ENCODE data around the gene KCTD20. TPM values are rescaled to one million over a fixed set of nuclear protein-coding genes. Genes with fewer than 3 reads are reported as not detected.

Gene KCTD20
- total and polyA plus RNA-seq, 2 experiments from 2014 or later: 27.4 to 56.3 TPM

DNA sequence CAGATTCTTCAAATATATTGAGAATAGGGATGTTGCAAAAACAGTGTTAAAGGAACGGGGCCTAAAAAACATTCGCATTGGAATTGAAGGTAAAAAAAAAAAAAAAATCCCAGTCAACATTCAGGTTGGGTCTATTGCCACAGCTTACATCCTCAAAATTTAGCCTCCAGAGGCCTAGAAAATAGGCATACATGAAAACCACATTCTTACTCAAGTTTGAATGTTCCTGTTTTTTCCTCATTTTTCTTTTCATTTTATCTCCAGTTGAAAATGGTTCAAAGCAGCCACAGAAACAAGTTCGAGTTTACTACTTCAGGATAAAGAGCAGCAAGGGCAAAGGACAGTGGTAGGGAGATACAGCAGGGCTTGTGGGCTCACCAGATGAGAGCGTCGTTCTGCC, 41.9 kb downstream of the KCTD20 start:
- Histone ChIP-seq H4K20me1 (ENCODE audit: insufficient read depth, poor library complexity, severe bottlenecking) (no peaks in the 10 kb centered on the region), H3K4me2 (no peak overlapping the region), H2AFZ (no peak overlapping the region), H3K36me3 (replicated peaks; ENCODE audit: insufficient read depth, low read depth) (no peaks in the 10 kb centered on the region), H3K79me2 (no peaks in the 10 kb centered on the region), H3K27me3 (no peaks in the 10 kb centered on the region), H3K9me3 (ENCODE audit: low read depth) (no peaks in the 10 kb centered on the region), H3K4me3 (no peak overlapping the region), H3K27ac (no peak overlapping the region), H3K9me2 (replicated peaks; ENCODE audit: insufficient read depth) (no peaks in the 10 kb centered on the region), H3K4me1 (ENCODE audit: insufficient read depth) (no peaks in the 10 kb centered on the region)
- TF ChIP-seq, protein P1, sequence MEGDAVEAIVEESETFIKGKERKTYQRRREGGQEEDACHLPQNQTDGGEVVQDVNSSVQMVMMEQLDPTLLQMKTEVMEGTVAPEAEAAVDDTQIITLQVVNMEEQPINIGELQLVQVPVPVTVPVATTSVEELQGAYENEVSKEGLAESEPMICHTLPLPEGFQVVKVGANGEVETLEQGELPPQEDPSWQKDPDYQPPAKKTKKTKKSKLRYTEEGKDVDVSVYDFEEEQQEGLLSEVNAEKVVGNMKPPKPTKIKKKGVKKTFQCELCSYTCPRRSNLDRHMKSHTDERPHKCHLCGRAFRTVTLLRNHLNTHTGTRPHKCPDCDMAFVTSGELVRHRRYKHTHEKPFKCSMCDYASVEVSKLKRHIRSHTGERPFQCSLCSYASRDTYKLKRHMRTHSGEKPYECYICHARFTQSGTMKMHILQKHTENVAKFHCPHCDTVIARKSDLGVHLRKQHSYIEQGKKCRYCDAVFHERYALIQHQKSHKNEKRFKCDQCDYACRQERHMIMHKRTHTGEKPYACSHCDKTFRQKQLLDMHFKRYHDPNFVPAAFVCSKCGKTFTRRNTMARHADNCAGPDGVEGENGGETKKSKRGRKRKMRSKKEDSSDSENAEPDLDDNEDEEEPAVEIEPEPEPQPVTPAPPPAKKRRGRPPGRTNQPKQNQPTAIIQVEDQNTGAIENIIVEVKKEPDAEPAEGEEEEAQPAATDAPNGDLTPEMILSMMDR (IDR thresholded peaks at IDR 0.05; ENCODE audit: poor library complexity): no peak
- TF ChIP-seq EZH2 (IDR thresholded peaks at IDR 0.05; ENCODE audit: borderline replicate concordance) (no peak), EZH2phosphoT487 (IDR thresholded peaks at IDR 0.05; ENCODE audit: low read depth, severe bottlenecking, unreplicated experiment) (no peak)
- no peak for DNase-seq (ENCODE audit: low spot score)
- 97% methylated on average over 5 of the region's 5 CpGs for WGBS (ENCODE audit: low lambda C conversion rate, missing lambda C conversion rate)

DNA sequence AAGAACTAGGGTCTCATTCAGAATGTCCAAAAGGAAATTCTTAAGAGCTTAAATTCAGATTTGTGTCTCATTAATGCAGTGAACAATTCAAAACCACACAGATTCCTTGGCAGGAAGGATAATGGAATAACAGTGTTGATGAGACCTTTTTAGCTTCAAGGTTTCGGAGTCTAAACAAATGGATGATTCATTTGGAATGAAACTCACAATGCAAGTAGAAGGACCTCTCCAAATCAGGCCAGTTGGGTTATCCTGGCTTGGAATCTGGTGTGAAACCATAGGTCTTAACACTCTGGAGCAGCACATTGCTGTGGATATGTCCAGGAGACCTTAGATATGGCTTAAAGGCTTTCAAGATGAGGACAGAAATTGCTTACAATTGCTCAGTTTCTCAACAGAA, 44.9 kb downstream of the KCTD20 start:
- Histone ChIP-seq H4K20me1 (ENCODE audit: insufficient read depth, poor library complexity, severe bottlenecking) (no peaks in the 10 kb centered on the region), H3K4me3 (no peak overlapping the region), H3K4me1 (ENCODE audit: insufficient read depth) (no peaks in the 10 kb centered on the region), H3K9me3 (ENCODE audit: low read depth) (no peaks in the 10 kb centered on the region), H3K27me3 (no peaks in the 10 kb centered on the region), H3K4me2 (no peak overlapping the region), H3K27ac (no peak overlapping the region), H2AFZ (no peak overlapping the region), H3K9me2 (replicated peaks; ENCODE audit: insufficient read depth) (no peaks in the 10 kb centered on the region), H3K36me3 (replicated peaks; ENCODE audit: insufficient read depth, low read depth) (no peaks in the 10 kb centered on the region), H3K79me2 (no peaks in the 10 kb centered on the region)
- 100% methylated on average over 1 of the region's 1 CpG for WGBS (ENCODE audit: low lambda C conversion rate, missing lambda C conversion rate)
- DNase-seq (ENCODE audit: low spot score): no peak
- no peak for TF ChIP-seq EZH2 (IDR thresholded peaks at IDR 0.05; ENCODE audit: borderline replicate concordance)
- no peak for TF ChIP-seq EZH2phosphoT487 (IDR thresholded peaks at IDR 0.05; ENCODE audit: low read depth, severe bottlenecking, unreplicated experiment)
- TF ChIP-seq, protein P1 (IDR thresholded peaks at IDR 0.05; ENCODE audit: poor library complexity): no peak

DNA sequence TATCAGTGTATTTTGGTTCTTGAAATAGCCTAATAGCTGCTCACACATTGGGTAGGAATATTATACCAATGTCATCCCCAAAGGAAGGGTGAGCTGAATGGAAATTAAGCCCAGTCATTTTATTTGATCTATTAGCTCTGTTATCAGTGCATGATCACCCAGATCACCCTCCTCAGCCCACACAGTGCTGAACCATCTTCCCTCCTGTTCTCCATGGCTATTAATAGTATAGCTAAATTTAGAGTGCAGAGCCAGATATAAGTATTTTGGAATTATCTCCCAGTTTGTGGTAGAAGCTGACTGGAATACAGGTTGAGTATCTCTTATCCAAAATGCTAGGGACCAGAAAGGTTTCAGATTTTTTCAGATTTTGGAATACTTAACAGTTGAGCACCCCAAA, 45.4 kb downstream of the KCTD20 start:
- H3K9me3 ChIP-seq (ENCODE audit: low read depth): no peaks in the 10 kb centered on the region
- TF ChIP-seq EZH2phosphoT487 (IDR thresholded peaks at IDR 0.05; ENCODE audit: low read depth, severe bottlenecking, unreplicated experiment): no peak
- H2AFZ ChIP-seq: no peak overlapping the region
- H4K20me1 ChIP-seq (ENCODE audit: insufficient read depth, poor library complexity, severe bottlenecking): no peaks in the 10 kb centered on the region
- no peaks in the 10 kb centered on the region for H3K79me2 ChIP-seq
- no peak overlapping the region for H3K4me3 ChIP-seq
- no peaks in the 10 kb centered on the region for H3K36me3 ChIP-seq (replicated peaks; ENCODE audit: insufficient read depth, low read depth)
- H3K27ac ChIP-seq: no peak overlapping the region
- H3K4me1 ChIP-seq (ENCODE audit: insufficient read depth): no peaks in the 10 kb centered on the region
- H3K27me3 ChIP-seq: no peaks in the 10 kb centered on the region
- no peak for DNase-seq (ENCODE audit: low spot score)
- no peak overlapping the region for H3K4me2 ChIP-seq
- no peaks in the 10 kb centered on the region for H3K9me2 ChIP-seq (replicated peaks; ENCODE audit: insufficient read depth)

DNA sequence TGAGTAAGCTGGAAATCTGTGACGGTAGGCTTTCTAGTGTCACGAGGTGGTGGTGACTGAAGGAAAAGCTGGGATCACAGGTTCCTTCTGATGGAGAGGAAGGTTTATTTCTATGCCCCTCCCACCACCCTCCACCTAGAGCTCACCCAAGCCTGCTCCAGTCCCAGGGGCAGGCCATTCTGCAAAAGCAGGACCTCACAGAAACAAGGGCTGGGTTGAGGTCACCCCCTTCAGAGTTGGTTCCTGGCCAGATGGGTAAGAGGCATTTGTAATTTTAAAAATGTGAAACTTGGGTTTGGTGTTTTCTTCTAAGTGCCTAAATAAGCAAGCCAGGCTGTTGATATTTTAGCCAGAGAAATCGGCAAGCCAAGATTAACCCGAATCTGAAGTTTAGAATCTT, 46.6 kb downstream of the KCTD20 start:
- Histone ChIP-seq H3K9me3 (ENCODE audit: low read depth) (no peaks in the 10 kb centered on the region), H3K4me3 (no peak overlapping the region), H3K27me3 (no peaks in the 10 kb centered on the region), H4K20me1 (ENCODE audit: insufficient read depth, poor library complexity, severe bottlenecking) (no peaks in the 10 kb centered on the region), H3K4me1 (ENCODE audit: insufficient read depth) (no peaks in the 10 kb centered on the region), H3K27ac (no peak overlapping the region), H3K79me2 (no peaks in the 10 kb centered on the region), H2AFZ (no peak overlapping the region), H3K4me2 (no peak overlapping the region), H3K36me3 (replicated peaks; ENCODE audit: insufficient read depth, low read depth) (no peaks in the 10 kb centered on the region), H3K9me2 (replicated peaks; ENCODE audit: insufficient read depth) (no peaks in the 10 kb centered on the region)
- no peak for TF ChIP-seq EZH2phosphoT487 (IDR thresholded peaks at IDR 0.05; ENCODE audit: low read depth, severe bottlenecking, unreplicated experiment)
- no peak for TF ChIP-seq EZH2 (IDR thresholded peaks at IDR 0.05; ENCODE audit: borderline replicate concordance)
- TF ChIP-seq, protein P1 (IDR thresholded peaks at IDR 0.05; ENCODE audit: poor library complexity): no peak
- 95% methylated on average over 4 of the region's 4 CpGs for WGBS (ENCODE audit: low lambda C conversion rate, missing lambda C conversion rate)
- DNase-seq (ENCODE audit: low spot score): no peak
